Prostate gland (tissue), 2 donors: ENCODE results near the gene MSMP. TPM values are rescaled to one million over a fixed set of nuclear protein-coding genes. Genes with fewer than 3 reads are reported as not detected.

ENCODE experiments used
- DNase-seq: peaks from one replicate; pipeline ENCODE4 v3.0.0-alpha.2; 2019; ENCODE audit warnings: low spot score
- H3K27ac ChIP-seq, 2 donors: fragments of 200-600 bp; sonication (generic); 2 replicates each; pipeline ENCODE4 v1.5.1; 2017 to 2019
- H3K27me3 ChIP-seq: fragments of 200-600 bp; sonication (generic); replicated peaks from 2 replicates; pipeline ENCODE4 v1.5.1; 2019; ENCODE audit not compliant: insufficient read depth
- H3K36me3 ChIP-seq, 2 donors: fragments of 200-600 bp; sonication (generic); 1 replicate in 1 of 2; 2 replicates in 1 of 2; pipeline versions ENCODE4 v1.5.1 to v1.8.1; 2017 to 2019
- H3K4me1 ChIP-seq: fragments of 200-600 bp; sonication (generic); replicated peaks from 2 replicates; pipeline ENCODE4 v1.5.1; 2019
- H3K4me3 ChIP-seq, 2 donors: fragments of 200-600 bp; sonication (generic); 2 replicates each; pipeline ENCODE4 v1.5.1; 2017 to 2019
- H3K9me3 ChIP-seq: fragments of 200-600 bp; sonication (generic); 2 replicates; pipeline ENCODE4 v1.5.1; 2017
- CTCF ChIP-seq, 4 experiments: fragments of 200-600 bp in 2 of 4; fragments of 450-650 bp in 2 of 4; sonication (generic) in 2 of 4; IDR thresholded peaks; 1 replicate in 3 of 4; 2 replicates in 1 of 4; pipeline ENCODE4 v1.5.1; 2016 to 2019; ENCODE audit warnings: antibody characterized with exemption in 4 of 4, mild to moderate bottlenecking in 2 of 4, moderate library complexity in 2 of 4
- POLR2A ChIP-seq: fragments of 450-650 bp; IDR thresholded peaks from one replicate; pipeline ENCODE4 v1.6.1; 2016; ENCODE audit warnings: antibody characterized with exemption, mild to moderate bottlenecking
- POLR2AphosphoS5 ChIP-seq: sonication (generic); formaldehyde crosslinking; IDR thresholded peaks from one replicate; pipeline ENCODE4 v1.6.1; 2017; ENCODE audit warnings: antibody characterized with exemption
- WGBS: methylation state at CpG from one replicate; pipeline ENCODE4 v1.1.5; 2018; 5-methylcytosine and 5-hydroxymethylcytosine counted together
- intact Hi-C: fragments of 100-400 bp; cut with DNase I; formaldehyde crosslinking; loops from one replicate; pipeline ENCODE4 v1.14.2; 2022
- total RNA-seq, 2 donors: library from RNA; depleted of rRNA; stranded (reverse); fragments of >200 nt; gene quantifications; one replicate each; pipeline ENCODE4 v1.1.0, GENCODE V29; 2016

Gene MSMP
- total RNA-seq, 2 donors from 2014 or later: not detected

GRCh38 chr9:35797311-35798109 is 43.4 kb upstream of the MSMP start:
- TF ChIP-seq POLR2A (no peak), CTCF (IDR thresholded peaks at IDR 0.05) (no peak), POLR2AphosphoS5 (no peak)

GRCh38 chr9:35795695-35796094 is 41.6 kb upstream of the MSMP start:
- H3K4me3 ChIP-seq: no peak overlapping the region
- intact Hi-C loops: no loop called here
- no peak for DNase-seq
- no peaks in the 10 kb centered on the region for H3K9me3 ChIP-seq
- H3K4me1 ChIP-seq: no peaks in the 10 kb centered on the region
- peak overlapping the region in 1 of 2 donors; percentile 67 for H3K27ac ChIP-seq
- H3K27me3 ChIP-seq: no peaks in the 10 kb centered on the region
- TF ChIP-seq CTCF (IDR thresholded peaks at IDR 0.05) (no peak), POLR2A (no peak), POLR2AphosphoS5 (peak; percentile 72)
- no peaks in the 10 kb centered on the region for H3K36me3 ChIP-seq

More at GRCh38 chr9:35797311-35798109, 43.4 kb upstream of the MSMP start:
- H3K4me3 ChIP-seq: no peak overlapping the region
- no peak for DNase-seq
- H3K4me1 ChIP-seq: no peaks in the 10 kb centered on the region
- H3K36me3 ChIP-seq: no peaks in the 10 kb centered on the region
- H3K9me3 ChIP-seq: no peaks in the 10 kb centered on the region
- no peaks in the 10 kb centered on the region for H3K27me3 ChIP-seq
- intact Hi-C loops: no loop called here
- WGBS: 71% methylated on average over 6 of the region's 6 CpGs
- H3K27ac ChIP-seq: no peak overlapping the region

GRCh38 chr9:35793461-35793860 is 39.4 kb upstream of the MSMP start:
- peak overlapping the region in 1 of 2 donors; percentile 67 for H3K27ac ChIP-seq
- H3K9me3 ChIP-seq: no peaks in the 10 kb centered on the region
- H3K4me1 ChIP-seq: no peaks in the 10 kb centered on the region
- TF ChIP-seq CTCF (IDR thresholded peaks at IDR 0.05) (no peak), POLR2A (no peak), POLR2AphosphoS5 (no peak)
- H3K27me3 ChIP-seq: no peaks in the 10 kb centered on the region
- H3K36me3 ChIP-seq: no peaks in the 10 kb centered on the region
- DNase-seq: no peak
- intact Hi-C loops: no loop called here
- H3K4me3 ChIP-seq: no peak overlapping the region
- WGBS: 61% methylated on average over 2 of the region's 2 CpGs

GRCh38 chr9:35792826-35793225 is 38.8 kb upstream of the MSMP start:
- TF ChIP-seq POLR2A (no peak), POLR2AphosphoS5 (no peak), CTCF (IDR thresholded peaks at IDR 0.05) (no peak)
- DNase-seq: no peak
- 88% methylated on average over 14 of the region's 14 CpGs for WGBS
- H3K27me3 ChIP-seq: no peaks in the 10 kb centered on the region
- intact Hi-C loops: no loop called here
- H3K9me3 ChIP-seq: no peaks in the 10 kb centered on the region
- no peaks in the 10 kb centered on the region for H3K36me3 ChIP-seq
- no peak overlapping the region for H3K27ac ChIP-seq
- no peak overlapping the region for H3K4me3 ChIP-seq
- H3K4me1 ChIP-seq: no peaks in the 10 kb centered on the region
